GM18499 (cell line): Measurements from ENCODE around the gene RIC8B.

Source experiments
- ATAC-seq: cut with Tn5 transposase; IDR thresholded peaks from one replicate; pipeline ENCODE4 v1.9.1; 2021; ENCODE audit warnings: moderate number of reproducible peaks; ENCODE audit not compliant: insufficient read depth, unreplicated experiment

RIC8B gene

DNA sequence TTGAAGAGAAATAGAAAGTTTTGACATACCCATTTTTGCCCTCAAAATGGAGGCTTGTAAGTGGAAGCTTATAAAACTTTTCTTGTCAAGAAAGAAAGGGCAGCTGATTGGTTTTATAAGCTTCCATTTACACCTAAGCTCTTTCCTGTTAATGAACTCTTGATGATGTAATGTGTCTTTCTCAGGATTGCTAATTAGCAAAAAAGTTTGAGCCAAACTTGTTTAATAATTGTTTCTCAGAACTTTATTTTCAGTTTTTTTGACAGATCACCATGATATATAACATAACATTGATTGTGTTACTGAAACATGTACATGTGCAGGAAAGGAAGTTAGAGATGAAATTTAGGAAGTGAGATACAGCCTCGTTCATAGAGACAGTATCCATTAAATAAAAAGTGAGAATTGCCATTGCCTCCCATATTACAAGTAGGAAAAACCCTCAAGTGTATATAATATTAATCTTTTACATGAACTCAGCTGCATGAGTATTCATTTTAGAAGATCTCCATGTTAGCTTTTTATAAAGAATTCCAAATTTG lies 26.8 kb downstream of the RIC8B start:
- no peak for ATAC-seq

DNA sequence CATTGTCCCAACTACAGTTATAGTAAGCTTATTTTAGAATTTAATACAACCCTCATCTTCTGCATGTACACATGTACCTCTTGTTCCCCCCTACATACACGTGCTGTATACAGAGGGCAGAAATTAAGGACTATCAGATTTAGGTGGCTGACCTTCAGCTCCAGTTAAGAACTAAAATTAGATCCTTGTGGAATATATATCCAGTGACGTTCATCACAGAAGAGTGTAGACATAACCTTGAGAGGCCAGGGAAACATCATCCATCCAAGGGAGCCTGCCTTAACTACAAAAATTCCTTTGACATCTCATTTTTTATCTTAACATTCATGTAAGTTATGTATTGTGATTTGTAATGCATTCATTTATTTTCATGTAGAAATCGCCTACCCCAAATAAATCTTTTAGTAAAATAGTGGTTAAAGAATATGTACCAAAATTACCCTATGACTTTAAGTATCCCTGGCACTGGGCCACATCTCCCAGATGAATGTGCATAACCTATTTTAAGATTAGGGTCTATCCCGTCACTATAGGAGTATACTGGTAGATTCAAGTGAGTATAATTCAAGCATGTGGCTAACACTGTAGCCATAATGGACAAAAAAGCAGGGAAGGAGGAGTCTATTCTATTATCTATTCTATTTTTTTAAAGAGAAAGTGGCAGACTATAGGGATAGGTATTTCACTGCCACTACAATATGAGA lies 27.5 kb downstream of the RIC8B start:
- no peak for ATAC-seq

DNA sequence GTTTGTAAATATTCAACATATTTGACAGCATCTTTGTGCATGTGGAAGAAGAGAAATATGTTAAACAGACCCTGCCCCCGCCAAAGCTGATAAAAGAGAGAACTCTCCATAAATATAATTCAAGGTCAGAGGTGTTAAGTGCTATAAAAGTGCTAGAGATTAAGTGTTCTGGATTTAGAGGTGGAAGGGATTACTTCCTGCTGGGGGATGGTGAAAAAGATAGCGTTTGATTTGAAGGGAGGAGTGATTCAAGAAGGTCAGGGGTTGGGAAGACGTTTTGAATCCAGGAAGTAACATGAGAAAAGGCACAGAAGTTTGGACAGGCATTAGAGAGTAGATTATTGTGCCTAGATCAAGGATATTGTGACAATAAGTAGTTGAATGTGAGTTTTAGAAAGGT lies 30.2 kb downstream of the RIC8B start:
- no peak for ATAC-seq

DNA sequence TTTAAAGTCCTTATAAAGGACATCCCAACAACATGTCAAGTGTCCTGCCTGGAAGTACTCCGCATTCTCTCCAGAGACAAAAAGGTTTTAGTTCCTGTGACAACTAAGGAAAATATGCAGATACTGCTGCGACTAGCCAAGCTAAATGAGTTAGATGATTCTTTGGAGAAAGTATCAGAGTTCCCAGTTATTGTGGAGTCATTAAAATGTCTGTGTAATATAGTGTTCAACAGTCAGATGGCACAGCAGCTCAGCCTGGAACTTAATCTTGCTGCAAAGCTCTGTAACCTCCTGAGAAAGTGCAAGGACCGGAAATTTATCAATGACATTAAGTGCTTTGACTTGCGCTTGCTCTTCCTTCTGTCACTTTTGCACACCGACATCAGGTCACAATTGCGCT lies 40.2 kb downstream of the RIC8B start:
- no peak for ATAC-seq

DNA sequence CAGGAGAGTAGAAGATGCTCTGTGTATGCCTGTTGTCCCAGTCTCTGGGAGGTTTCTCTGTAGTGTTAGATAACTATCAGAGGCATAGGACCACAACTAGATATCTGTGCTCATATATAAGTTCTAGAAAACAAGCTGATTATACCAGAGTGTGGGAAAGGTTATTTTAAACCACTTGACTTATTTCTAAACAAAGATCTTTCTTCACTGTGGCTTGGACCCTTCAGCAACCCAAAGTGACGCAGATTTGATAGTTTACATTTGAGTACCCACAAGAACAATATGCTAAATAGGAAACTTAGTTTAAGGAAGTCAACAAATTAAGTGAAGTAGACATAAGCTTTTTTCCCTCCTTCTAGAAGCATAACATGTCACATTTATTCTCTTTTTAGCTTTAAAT lies 41.3 kb downstream of the RIC8B start:
- no peak for ATAC-seq

DNA sequence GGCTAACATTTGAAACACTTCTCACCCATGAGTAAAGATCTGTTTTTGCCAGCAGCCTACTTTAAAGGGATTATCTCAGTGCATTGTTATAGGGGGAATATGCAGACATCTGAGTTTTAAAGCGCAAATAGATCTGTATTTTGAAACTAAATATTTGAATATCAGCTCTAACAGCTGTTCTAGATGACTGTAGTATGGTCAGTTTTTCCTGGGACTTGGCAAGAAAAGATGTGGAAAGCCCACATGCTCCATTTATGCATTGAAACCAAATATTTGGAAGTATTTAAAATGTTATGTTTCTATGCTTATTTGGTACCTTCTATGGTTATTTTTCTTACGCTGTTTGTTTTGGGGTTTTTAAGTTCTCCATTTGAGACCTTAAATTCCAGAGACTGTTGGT lies 41.7 kb downstream of the RIC8B start:
- ATAC-seq: no peak

DNA sequence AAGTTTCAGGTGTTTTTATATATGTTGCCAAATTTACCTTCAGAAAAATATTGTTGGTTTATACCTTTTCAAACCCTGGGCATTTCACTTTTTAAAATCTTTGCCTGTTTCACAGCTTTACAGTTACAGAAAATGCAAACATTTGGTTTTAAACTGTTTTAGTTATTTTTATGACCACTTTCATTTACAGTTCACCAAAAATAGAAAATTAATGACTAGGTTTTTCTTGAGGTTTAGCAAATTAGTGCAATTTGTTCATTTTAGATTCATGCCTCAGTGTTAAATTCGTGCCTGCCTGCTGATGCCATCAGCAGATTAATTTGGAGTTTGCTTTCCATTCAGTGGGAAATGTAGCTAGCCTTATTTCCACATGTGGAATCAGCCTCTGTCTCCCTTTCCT lies 45.5 kb downstream of the RIC8B start:
- ATAC-seq: no peak

DNA sequence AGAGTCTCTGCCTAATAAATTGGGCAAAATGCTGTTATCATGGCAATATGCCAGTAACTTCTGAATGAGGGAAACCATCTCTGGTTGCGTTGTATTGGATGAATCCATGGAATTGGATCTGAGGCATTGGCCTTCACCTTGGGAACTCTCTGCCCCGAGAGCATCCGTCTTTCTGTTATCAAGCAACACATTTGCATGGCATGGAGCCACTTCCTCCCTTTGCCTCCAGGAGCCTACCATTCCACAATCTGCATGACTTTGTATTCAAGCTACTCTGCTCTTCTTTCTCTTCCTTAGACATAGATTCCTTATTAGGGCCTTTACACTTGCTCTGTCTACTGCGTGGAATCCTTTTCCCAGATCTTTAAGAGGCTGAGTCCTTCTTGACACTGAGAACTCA lies 57.2 kb downstream of the RIC8B start:
- ATAC-seq: no peak

DNA sequence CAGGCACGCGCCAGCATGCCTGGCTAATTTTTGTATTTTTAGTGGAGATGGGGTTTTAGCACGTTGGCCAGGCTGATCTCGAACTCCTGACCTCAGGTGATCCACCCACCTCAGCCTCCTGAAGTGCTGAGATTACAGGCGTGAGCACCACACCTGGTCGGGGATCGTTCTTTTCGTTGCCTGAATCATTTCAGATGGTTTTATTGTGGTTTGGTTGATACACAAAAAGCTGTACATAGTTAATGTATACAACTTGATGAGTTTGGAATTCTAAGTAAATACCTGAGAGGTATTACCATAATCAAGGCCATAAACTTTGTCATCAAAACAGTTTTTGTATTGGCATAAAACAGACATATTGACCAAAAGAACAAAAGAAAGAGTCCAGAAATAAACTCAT lies 63.3 kb downstream of the RIC8B start:
- no peak for ATAC-seq

DNA sequence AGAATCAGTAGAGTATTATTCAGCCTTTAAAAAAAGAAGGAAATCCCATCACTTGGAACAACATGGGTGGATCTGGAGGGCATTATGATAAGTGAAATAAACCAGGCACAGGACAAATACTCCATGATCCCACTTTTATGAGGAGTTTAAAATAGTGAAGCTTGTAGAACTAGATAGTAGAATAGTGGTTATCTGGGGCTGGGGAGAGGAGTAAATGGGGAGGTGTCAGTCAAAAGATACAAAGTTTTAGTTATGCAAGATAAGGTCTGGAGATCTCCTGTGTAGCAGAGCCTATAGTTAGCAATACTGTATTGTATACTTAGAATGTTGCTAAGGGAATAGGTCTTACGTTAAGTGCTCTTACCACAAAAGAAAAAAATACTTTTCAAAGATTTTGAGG lies 64.9 kb downstream of the RIC8B start:
- no peak for ATAC-seq

DNA sequence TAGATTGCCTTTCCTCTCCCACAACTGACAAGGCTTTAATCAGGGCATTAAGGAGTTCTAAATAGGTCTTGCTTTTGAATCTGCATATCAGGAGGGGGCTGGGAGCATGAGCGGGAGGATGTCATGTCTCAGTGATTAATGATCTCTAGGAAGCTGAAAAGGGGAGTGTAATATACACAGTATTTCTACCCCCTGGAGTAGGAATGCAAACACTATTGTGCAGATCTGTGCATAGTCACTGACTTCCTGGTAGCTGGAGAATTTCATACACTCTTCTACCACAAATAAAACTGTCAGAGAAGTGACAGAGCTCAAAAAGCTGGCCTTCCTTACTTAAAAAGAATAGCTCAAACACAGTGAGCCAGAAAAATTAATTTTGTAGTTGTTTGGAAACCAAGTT lies 65.8 kb downstream of the RIC8B start:
- ATAC-seq: no peak

DNA sequence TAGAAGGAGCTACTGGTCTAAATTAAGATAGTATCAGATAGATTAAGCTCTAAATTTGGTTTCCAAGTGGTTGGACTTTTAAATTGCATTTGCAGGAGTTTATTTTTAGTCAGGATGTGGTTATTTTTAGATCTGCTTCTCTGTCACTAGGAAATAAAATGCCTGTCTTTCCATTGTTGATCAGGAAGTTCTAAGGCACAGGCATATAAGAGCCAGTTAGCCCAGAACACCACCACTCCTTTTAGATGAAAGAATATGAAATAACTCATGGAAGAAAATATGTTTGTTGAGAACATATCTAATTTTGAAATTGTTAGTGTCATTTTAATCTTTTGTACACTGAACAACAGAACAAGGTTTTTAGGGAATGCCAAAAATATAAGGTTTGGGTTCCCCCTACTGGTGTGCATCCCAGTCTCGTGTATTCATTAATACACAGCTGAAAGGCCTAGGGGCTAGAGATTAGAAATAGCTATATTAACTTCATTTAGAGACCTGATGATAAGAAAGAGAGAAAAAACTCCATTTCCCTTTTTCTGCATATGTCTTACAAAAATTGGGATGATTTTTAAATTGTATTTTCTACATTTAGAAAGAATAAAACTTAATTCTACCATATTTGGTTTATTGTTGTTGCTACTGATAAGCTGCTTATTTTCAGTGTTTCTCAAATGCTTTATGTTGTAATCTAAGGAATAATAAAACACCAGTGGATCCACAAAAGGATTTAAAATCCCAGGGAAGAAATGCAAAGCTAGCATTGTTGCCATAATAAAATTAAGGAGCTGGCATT lies 67.2 kb downstream of the RIC8B start:
- ATAC-seq: no peak

DNA sequence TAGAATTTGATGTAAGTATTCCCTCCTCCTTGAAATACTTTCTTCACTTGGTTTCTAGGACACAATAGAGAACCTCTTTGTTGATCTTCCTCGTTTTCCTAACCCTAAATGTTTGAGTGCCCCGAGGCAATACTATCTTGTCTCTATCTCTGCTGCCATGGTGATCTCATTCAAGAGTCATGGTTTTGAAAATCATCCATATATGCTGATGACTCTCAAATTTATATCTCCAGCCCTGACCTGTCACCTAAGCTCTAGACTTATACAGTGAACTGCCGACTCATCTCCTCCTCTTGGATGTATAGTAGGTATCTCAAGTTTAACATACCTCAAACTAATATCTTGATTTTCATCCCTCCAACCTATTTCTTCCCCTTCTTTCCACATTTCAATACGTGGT lies 71.4 kb downstream of the RIC8B start:
- ATAC-seq: no peak

DNA sequence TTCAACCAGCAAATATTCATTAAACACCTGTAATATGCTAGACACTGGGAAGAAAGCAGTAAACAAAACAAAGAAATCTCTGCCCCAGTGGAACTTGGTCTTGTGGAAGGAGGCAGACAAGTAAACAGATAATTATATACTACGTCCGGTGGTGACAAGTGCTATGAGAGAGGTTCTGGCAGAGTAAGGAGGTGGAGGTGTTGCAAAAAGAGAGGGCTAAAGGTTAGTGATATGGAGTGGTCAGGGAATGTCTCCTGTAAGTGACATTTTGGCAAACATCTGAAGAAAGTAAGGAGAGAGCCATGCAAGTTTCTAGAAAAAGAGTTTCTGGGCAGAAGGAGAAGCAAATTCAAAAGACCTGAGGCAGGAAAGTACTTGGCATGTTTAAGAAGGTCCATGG lies 73.4 kb downstream of the RIC8B start:
- ATAC-seq: no peak

DNA sequence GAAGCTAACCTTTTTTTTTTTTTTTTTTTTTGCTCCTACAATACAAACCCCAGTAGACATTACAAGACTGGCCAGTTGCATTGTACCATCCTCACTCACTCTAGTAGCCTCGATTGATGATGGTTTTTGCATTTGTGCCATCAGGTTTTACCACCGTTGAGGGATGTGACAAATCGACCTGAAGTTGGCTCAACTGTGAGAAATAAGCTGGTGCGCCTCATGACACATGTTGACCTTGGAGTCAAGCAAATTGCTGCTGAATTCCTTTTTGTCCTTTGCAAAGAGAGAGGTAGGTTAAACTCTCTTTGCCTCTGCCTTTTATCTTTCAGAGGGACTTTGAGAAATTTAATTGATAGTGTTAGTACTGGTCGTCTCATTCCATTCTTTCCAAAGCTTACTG lies 76.8 kb downstream of the RIC8B start:
- ATAC-seq: no peak

DNA sequence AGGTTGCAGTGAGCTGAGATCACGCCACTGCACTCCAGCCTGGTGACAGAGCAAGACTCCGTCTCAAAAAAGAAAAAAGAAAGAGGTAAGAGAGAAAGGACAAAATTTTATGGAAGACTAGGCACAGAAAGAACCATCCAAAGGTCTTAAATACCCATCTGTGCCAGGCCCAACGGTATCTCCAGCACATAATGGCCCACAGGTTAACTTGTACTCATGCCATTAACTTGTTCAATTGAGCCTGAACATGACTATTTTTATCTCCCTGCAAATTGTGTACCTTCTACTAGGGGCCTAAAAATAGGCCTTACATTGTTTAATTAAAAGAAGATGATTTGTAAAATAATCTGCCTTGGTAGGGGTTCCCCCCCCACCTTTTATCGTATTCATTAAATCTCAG lies 80.2 kb downstream of the RIC8B start:
- ATAC-seq: no peak

DNA sequence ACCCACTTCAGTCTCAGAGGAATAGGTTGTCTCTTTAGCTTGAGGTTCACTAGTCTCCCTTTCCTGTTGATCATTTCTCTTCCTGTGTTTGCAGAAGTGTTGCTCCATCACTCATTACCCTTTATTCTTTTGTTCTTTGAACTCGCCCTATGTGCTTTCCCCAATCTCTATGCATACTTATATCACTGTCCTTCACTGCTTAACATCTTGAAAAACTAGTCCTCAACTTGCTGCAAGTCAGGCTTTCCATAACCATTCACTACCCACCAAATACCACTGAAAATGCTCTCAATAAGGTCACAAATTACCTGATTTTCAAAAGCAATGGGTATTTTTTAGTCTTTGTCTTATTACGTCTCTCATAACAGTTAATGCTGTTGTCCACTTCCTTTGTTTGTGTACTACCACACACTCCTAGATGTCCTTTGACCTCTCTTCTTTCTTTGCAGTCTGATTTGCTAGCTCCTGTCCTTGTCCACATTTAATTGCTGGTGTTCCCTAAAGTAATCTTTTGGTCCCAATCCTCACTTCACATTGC lies 80.8 kb downstream of the RIC8B start:
- ATAC-seq: no peak

DNA sequence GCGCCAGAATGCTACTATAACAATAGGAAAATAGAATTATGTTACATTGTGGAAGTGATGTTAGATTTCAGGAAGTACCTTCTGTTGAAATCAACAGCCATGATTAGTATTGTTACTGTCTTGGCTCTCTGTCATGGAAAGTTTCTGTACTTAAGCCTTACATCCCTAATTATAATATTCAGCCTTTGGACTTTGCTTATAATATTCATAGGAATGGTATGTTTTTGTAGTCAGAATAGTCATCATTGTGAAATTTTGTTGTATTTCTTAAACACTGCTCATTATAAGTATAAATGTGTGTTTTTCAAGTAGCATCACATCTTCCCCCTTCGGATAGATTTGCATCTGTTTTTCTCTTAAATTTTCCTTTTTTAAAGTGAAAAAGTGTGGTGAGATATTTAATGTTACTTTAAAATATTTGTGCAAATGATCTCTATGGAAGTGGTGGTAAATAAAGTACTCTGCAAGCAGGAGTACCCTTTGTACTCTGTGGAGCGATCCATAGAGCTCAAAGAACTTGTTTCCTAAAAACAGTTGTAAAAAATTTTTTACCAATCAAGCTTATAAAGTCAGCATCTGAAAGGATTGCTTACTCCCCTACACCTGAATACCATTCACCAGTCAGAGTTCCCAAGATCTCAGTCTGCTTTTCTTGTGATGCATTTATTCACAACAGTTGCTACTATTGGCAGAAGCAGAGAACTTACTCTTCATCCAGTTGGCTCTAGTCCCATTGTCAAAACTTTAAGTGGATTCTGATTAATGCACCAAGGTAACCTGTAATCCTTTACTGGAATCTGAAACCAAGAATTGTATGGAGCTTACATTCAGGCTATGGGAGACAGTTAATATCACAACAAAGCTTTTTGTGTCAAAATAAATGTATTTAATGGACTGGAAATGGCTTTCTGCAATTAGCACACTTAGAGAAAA lies 87.8 kb downstream of the RIC8B start:
- ATAC-seq: no peak

DNA sequence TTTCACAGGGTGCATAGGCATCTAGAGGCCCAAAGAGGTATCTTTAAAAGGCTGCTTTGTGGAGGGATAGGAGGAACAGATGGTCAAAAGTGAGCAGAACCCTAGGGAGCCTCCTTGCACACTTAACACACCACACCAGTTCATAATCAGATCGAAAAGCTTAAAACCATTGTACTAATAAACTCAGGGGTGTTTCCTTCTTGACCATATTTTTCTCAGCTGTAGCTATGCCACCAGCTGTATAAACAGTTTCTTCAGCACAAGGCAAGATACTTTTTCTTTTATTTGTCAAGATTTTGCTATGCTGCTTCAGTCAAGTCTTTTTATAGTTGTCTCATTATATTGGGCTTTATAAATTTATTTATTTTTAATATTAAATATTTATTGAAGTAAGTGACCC lies 88.7 kb downstream of the RIC8B start:
- no peak for ATAC-seq

DNA sequence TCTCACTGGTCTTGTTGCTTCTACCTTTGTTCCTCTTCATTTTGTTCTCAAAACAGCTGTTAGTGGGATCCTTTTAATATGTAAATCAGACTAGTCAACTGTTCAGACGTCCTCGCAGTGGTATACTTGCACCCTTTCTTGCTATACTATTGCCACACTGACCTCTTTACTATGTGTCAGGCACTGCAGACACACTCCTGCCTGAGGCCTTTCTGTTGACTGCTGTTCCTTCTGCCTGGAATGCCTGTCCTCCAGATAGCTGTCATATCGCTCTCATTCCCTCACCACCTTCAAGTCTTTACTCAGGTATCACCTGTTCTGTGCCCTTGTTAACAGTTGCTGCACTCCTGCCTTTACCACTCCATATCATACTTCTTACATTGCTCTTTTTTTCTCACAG lies 91.2 kb downstream of the RIC8B start:
- ATAC-seq: no peak
